ENCODE data around the gene ETV2.

ETV2 gene

GRCh38 chr19:35633727-35634440, 7.7 kb upstream of the ETV2 start:
- no peaks in the 10 kb centered on the region for H3K36me3 ChIP-seq (ENCODE audit: control insufficient read depth, insufficient read depth, low read length)

GRCh38 chr19:35636651-35637050, 4.9 kb upstream of the ETV2 start:
- no peaks in the 10 kb centered on the region for H3K9me3 ChIP-seq (ENCODE audit: control insufficient read depth, low read length)
- no peaks in the 10 kb centered on the region for H3K79me2 ChIP-seq
- no peak overlapping the region for H3K4me3 ChIP-seq (ENCODE audit: low read depth, low read length)
- H3K27ac ChIP-seq: no peak overlapping the region
- no peaks in the 10 kb centered on the region for H3K36me3 ChIP-seq (ENCODE audit: control insufficient read depth, insufficient read depth, low read length)
- H3K27me3 ChIP-seq (ENCODE audit: control insufficient read depth, insufficient read depth, low read length): no peaks in the 10 kb centered on the region
- H2AFZ ChIP-seq: no peak overlapping the region
- H3K4me1 ChIP-seq: no peaks in the 10 kb centered on the region
- no peak overlapping the region for H3K9ac ChIP-seq
- no peak overlapping the region for H3K4me2 ChIP-seq (ENCODE audit: low read length)
- TF ChIP-seq, protein P1, sequence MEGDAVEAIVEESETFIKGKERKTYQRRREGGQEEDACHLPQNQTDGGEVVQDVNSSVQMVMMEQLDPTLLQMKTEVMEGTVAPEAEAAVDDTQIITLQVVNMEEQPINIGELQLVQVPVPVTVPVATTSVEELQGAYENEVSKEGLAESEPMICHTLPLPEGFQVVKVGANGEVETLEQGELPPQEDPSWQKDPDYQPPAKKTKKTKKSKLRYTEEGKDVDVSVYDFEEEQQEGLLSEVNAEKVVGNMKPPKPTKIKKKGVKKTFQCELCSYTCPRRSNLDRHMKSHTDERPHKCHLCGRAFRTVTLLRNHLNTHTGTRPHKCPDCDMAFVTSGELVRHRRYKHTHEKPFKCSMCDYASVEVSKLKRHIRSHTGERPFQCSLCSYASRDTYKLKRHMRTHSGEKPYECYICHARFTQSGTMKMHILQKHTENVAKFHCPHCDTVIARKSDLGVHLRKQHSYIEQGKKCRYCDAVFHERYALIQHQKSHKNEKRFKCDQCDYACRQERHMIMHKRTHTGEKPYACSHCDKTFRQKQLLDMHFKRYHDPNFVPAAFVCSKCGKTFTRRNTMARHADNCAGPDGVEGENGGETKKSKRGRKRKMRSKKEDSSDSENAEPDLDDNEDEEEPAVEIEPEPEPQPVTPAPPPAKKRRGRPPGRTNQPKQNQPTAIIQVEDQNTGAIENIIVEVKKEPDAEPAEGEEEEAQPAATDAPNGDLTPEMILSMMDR (IDR thresholded peaks at IDR 0.05): no peak

More at GRCh38 chr19:35633727-35634440, 7.7 kb upstream of the ETV2 start:
- no peak overlapping the region for H3K9ac ChIP-seq
- no peaks in the 10 kb centered on the region for H3K27me3 ChIP-seq (ENCODE audit: control insufficient read depth, insufficient read depth, low read length)
- no peak overlapping the region for H3K27ac ChIP-seq
- no peak overlapping the region for H3K4me2 ChIP-seq (ENCODE audit: low read length)
- H3K4me1 ChIP-seq: no peaks in the 10 kb centered on the region
- TF ChIP-seq, protein P1 (IDR thresholded peaks at IDR 0.05): no peak
- no peaks in the 10 kb centered on the region for H3K9me3 ChIP-seq (ENCODE audit: control insufficient read depth, low read length)
- H2AFZ ChIP-seq: no peak overlapping the region
- H3K79me2 ChIP-seq: peaks cover 3% of the 10 kb centered on the region
- no peak overlapping the region for H3K4me3 ChIP-seq (ENCODE audit: low read depth, low read length)

- TF ChIP-seq, protein P1 (IDR thresholded peaks at IDR 0.05): no peak
- Histone ChIP-seq H3K79me2 (no peaks in the 10 kb centered on the region), H3K4me3 (ENCODE audit: low read depth, low read length) (no peak overlapping the region), H3K4me2 (ENCODE audit: low read length) (no peak overlapping the region), H2AFZ (no peak overlapping the region), H3K36me3 (ENCODE audit: control insufficient read depth, insufficient read depth, low read length) (no peaks in the 10 kb centered on the region), H3K27me3 (ENCODE audit: control insufficient read depth, insufficient read depth, low read length) (no peaks in the 10 kb centered on the region), H3K4me1 (no peaks in the 10 kb centered on the region), H3K9me3 (ENCODE audit: control insufficient read depth, low read length) (no peaks in the 10 kb centered on the region), H3K9ac (no peak overlapping the region), H3K27ac (no peak overlapping the region)
Measured at GRCh38 chr19:35637165-35637564, 4.4 kb upstream of the ETV2 start.

- Histone ChIP-seq H2AFZ (no peak overlapping the region), H3K4me3 (ENCODE audit: low read depth, low read length) (no peak overlapping the region), H3K27ac (peak overlapping the region; percentile 31), H3K36me3 (ENCODE audit: control insufficient read depth, insufficient read depth, low read length) (no peaks in the 10 kb centered on the region), H3K79me2 (no peaks in the 10 kb centered on the region), H3K4me2 (ENCODE audit: low read length) (no peak overlapping the region), H3K27me3 (ENCODE audit: control insufficient read depth, insufficient read depth, low read length) (no peaks in the 10 kb centered on the region), H3K9ac (no peak overlapping the region), H3K9me3 (ENCODE audit: control insufficient read depth, low read length) (no peaks in the 10 kb centered on the region), H3K4me1 (no peaks in the 10 kb centered on the region)
- TF ChIP-seq, protein P1 (IDR thresholded peaks at IDR 0.05): no peak
Measured at GRCh38 chr19:35639321-35639639, 2.3 kb upstream of the ETV2 start.

- H3K4me2 ChIP-seq (ENCODE audit: low read length): no peak overlapping the region
- H2AFZ ChIP-seq: no peak overlapping the region
- no peaks in the 10 kb centered on the region for H3K27me3 ChIP-seq (ENCODE audit: control insufficient read depth, insufficient read depth, low read length)
- H3K9ac ChIP-seq: no peak overlapping the region
- no peaks in the 10 kb centered on the region for H3K9me3 ChIP-seq (ENCODE audit: control insufficient read depth, low read length)
- TF ChIP-seq, protein P1 (IDR thresholded peaks at IDR 0.05): no peak
- no peaks in the 10 kb centered on the region for H3K36me3 ChIP-seq (ENCODE audit: control insufficient read depth, insufficient read depth, low read length)
- H3K4me1 ChIP-seq: no peaks in the 10 kb centered on the region
- no peak overlapping the region for H3K4me3 ChIP-seq (ENCODE audit: low read depth, low read length)
- no peaks in the 10 kb centered on the region for H3K79me2 ChIP-seq
- H3K27ac ChIP-seq: no peak overlapping the region
Measured at GRCh38 chr19:35639863-35640262, 1.7 kb upstream of the ETV2 start.

Data from parathyroid adenoma (tissue), 2 donors.